ENCODE measurements around the gene TMPRSS9. TPM values are rescaled to one million over a fixed set of nuclear protein-coding genes. Genes with fewer than 3 reads are reported as not detected.

The TMPRSS9 gene
- total and polyA plus RNA-seq, 8 donors, result 0.09 to 0.84 (median 0.58) TPM

- peak in 2 of 6 donors; percentile 10 to 64 for DNase-seq
- peaks cover 0 to 5% (median 0%) of the 10 kb centered on the region in 3 donors for H3K36me3 ChIP-seq
- H3K4me3 ChIP-seq, result no peak overlapping the region
- no peak overlapping the region for H3K27ac ChIP-seq
- intact Hi-C loops (cut with DNase I), result no loop called here
- no peak for FAIRE-seq
- no peak for TF ChIP-seq CTCF (IDR thresholded peaks at IDR 0.05)
- no peak for ATAC-seq
- no peaks in the 10 kb centered on the region for H3K9me3 ChIP-seq
- no peaks in the 10 kb centered on the region for H3K27me3 ChIP-seq
- 93 to 95% methylated on average over 51 to 52 of the region's 52 CpGs for WGBS, 2 donors
- no peaks in the 10 kb centered on the region for H3K4me1 ChIP-seq
Observed at GRCh38 chr19:2339644-2340310, 20.3 kb upstream of the TMPRSS9 start.

GRCh38 chr19:2340496-2341243 lies 19.4 kb upstream of the TMPRSS9 start:
- DNase-seq (peak in 2 of 6 donors; percentile 18 to 59), FAIRE-seq (no peak), ATAC-seq (no peak)
- Histone ChIP-seq H3K4me1 (no peaks in the 10 kb centered on the region), H3K27ac (no peak overlapping the region), H3K27me3 (no peaks in the 10 kb centered on the region), H3K9me3 (no peaks in the 10 kb centered on the region), H3K36me3 (peaks cover 0 to 5% (median 0%) of the 10 kb centered on the region in 3 donors), H3K4me3 (no peak overlapping the region)
- WGBS, 2 donors, result 92 to 93% methylated on average over 31 to 38 of the region's 38 CpGs
- intact Hi-C loops (cut with DNase I), result no loop called here
- no peak for TF ChIP-seq CTCF (IDR thresholded peaks at IDR 0.05)

GRCh38 chr19:2341244-2341751 lies 18.8 kb upstream of the TMPRSS9 start:
- H3K4me1 ChIP-seq, result no peaks in the 10 kb centered on the region
- WGBS, 2 donors, result 87 to 90% methylated on average over 24 of the region's 24 CpGs
- DNase-seq, result peak in 2 of 6 donors; percentile 22 to 60
- no peak overlapping the region for H3K27ac ChIP-seq
- ATAC-seq, result no peak
- intact Hi-C loops (cut with DNase I), result no loop called here
- H3K36me3 ChIP-seq, result peaks cover 0 to 5% (median 0%) of the 10 kb centered on the region in 3 donors
- no peaks in the 10 kb centered on the region for H3K27me3 ChIP-seq
- no peak for TF ChIP-seq CTCF (IDR thresholded peaks at IDR 0.05)
- no peak for FAIRE-seq
- no peaks in the 10 kb centered on the region for H3K9me3 ChIP-seq
- no peak overlapping the region for H3K4me3 ChIP-seq

GRCh38 chr19:2341982-2342381 lies 18.1 kb upstream of the TMPRSS9 start:
- FAIRE-seq (no peak), ATAC-seq (no peak), DNase-seq (peak in 2 of 6 donors; percentile 10 to 56)
- Histone ChIP-seq H3K36me3 (peaks cover 0 to 5% (median 0%) of the 10 kb centered on the region in 3 donors), H3K27ac (no peak overlapping the region), H3K27me3 (no peaks in the 10 kb centered on the region), H3K4me3 (no peak overlapping the region), H3K4me1 (no peaks in the 10 kb centered on the region), H3K9me3 (no peaks in the 10 kb centered on the region)
- WGBS, 2 donors, result 91 to 93% methylated on average over 15 of the region's 15 CpGs
- no peak for TF ChIP-seq CTCF (IDR thresholded peaks at IDR 0.05)
- intact Hi-C loops (cut with DNase I), result no loop called here

All from pancreas (tissue), 10 donors.